Retinal pigment epithelial cell (primary cell): Measurements from ENCODE around the gene COL4A3.
"Not testable (repeated sequence)": the region's sequence is repeated elsewhere in the genome, so short reads cannot be mapped to it uniquely, and the experiment has no call there.

Experiments used
- DNase-seq: peaks from one replicate; pipeline ENCODE4 v3.0.0-alpha.2; 2010; ENCODE audit warnings: low read depth
- H3K4me3 ChIP-seq: 2 replicates; pipeline ENCODE4 v1.5.1; 2011; ENCODE audit warnings: mild to moderate bottlenecking, low read length, control low read depth, moderate library complexity
- TF ChIP-seq, protein P1 (sequence below): conservative IDR thresholded peaks from 2 replicates; pipeline ENCODE4 v1.5.1; 2011; ENCODE audit warnings: low read depth, low read length, control low read depth, inconsistent platforms

COL4A3 gene

DNA sequence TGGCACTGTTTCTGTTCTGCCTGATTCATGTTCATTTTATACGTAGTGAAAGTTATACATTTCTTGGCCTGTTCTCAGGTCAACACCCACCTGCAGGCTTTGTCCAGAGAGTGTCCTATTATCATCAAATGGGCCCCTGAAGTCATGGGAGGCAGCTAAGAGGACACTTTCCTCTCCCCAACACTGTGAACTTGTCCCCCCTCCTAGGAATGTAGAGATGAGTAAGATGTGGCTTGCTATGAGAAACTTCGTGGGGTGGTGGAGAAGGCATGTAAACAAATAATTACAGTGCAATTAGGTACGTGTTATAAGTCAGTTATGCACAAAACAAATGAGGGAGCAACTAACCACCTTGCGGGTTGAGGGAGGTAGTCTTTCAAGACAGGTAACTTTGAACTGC, 57.9 kb downstream of the COL4A3 start:
- DNase-seq = no peak
- no peak overlapping the region for H3K4me3 ChIP-seq

DNA sequence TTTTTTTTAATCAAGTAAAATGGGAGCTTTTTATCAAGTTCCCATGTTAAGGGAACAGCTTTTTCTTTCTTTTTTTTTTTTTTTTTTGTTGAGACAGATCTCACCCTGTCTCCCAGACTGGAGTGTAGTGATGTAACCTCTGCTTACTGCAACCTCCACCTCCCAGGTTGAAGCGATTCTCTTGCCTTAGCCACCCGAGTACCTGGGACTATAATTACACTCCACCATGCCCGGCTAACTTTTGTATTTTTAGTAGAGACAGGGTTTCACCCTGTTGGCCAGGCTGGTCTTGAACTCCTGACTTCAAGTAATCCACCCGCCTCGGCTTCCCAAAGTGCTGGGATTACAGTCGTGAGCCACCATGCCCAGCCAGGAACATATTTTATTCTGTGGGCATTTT, 61.2 kb downstream of the COL4A3 start:
- not testable (repeated sequence) for DNase-seq, H3K4me3 ChIP-seq

More for the DNA sequence above, 57.9 kb downstream of the COL4A3 start:
- TF ChIP-seq, protein P1, sequence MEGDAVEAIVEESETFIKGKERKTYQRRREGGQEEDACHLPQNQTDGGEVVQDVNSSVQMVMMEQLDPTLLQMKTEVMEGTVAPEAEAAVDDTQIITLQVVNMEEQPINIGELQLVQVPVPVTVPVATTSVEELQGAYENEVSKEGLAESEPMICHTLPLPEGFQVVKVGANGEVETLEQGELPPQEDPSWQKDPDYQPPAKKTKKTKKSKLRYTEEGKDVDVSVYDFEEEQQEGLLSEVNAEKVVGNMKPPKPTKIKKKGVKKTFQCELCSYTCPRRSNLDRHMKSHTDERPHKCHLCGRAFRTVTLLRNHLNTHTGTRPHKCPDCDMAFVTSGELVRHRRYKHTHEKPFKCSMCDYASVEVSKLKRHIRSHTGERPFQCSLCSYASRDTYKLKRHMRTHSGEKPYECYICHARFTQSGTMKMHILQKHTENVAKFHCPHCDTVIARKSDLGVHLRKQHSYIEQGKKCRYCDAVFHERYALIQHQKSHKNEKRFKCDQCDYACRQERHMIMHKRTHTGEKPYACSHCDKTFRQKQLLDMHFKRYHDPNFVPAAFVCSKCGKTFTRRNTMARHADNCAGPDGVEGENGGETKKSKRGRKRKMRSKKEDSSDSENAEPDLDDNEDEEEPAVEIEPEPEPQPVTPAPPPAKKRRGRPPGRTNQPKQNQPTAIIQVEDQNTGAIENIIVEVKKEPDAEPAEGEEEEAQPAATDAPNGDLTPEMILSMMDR = no peak

DNA sequence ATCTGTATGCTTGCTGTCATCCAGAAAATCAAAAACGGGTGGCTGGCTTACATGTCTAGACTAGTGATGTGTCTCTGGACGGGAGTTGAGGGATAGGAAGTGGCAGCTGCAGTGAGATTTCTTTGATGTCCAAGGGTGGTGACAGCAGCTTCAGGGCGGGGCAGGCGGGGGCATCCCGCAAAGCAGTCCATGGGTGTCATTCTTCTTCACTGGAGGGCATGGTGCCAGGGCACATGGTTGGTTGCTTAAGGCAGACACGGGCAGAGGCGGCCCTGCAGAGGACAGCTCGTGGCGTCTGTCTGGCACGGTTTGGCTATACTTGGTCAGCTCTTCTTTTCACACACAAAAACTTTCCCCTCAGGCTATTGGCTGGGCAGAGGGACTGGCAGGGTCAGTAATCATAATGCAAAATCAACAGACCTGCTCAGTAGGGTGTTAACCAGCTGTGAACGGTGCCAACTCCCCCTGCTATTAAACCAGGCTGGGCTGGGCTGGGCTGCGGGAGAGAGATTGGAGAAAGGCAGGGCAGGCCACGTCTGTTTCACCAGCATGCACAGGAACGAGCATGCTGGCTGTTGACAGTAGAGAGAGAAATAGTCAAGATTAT, 63.7 kb downstream of the COL4A3 start:
- TF ChIP-seq, protein P1 = no peak
- DNase-seq = no peak
- H3K4me3 ChIP-seq = no peak overlapping the region

DNA sequence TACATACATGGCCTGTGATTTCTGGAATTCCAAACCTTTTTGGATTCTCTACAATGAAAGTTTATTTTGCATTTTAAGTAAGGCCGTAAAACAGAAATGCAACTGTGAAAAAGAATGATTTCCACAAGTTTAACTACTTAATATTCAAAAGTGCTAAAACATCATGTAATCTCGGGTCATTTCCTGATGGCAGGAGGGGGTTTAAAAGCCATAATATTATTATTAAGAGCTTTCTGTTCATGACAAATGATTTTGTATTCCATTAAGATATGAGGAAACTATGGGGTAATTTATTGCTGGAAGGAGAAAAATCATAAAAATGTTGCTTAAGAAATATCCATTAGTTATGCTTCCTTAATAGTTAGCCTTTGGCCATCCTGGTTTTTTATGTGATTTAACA, 65.7 kb downstream of the COL4A3 start:
- H3K4me3 ChIP-seq = no peak overlapping the region

DNA sequence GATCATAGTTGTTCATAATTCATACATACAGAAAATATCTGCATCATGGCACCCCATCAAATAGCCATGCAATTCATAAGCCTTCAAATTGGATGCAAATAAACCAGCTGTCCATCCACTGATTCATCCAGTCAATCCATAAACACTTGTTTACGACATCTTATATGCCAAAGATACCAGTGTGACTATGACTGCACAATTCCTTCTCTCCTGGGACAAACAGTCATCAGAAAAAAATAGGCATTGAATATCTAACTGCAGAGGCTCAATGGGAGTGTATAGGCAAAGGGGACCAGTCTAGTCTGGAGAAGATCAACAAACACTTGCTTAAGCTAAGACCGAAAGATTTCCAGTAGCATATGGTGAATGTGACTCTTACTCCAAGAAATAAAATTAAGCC, 70.0 kb downstream of the COL4A3 start:
- TF ChIP-seq, protein P1 = no peak
- DNase-seq = no peak
- no peak overlapping the region for H3K4me3 ChIP-seq

More for the DNA sequence above, 65.7 kb downstream of the COL4A3 start:
- TF ChIP-seq, protein P1 = no peak
- no peak for DNase-seq

DNA sequence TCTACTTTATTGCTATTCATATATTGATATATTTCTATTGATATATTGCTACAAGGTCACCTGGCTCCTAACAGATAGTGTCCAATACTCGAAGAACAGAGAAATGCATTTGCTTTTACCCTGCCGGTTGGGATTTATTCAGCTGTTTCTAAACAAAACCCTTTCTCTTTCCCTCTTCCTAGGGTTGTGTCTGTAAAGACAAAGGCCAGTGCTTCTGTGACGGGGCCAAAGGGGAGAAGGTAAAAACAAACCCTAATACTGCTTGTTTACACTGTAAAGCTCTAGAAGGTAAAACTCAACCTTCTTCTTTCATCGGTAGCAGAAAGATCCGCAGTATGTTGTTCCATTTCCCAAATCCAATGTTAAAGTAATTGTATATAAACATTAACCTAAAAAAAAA, 73.4 kb downstream of the COL4A3 start:
- H3K4me3 ChIP-seq = no peak overlapping the region
- DNase-seq = no peak
- TF ChIP-seq, protein P1 = no peak

DNA sequence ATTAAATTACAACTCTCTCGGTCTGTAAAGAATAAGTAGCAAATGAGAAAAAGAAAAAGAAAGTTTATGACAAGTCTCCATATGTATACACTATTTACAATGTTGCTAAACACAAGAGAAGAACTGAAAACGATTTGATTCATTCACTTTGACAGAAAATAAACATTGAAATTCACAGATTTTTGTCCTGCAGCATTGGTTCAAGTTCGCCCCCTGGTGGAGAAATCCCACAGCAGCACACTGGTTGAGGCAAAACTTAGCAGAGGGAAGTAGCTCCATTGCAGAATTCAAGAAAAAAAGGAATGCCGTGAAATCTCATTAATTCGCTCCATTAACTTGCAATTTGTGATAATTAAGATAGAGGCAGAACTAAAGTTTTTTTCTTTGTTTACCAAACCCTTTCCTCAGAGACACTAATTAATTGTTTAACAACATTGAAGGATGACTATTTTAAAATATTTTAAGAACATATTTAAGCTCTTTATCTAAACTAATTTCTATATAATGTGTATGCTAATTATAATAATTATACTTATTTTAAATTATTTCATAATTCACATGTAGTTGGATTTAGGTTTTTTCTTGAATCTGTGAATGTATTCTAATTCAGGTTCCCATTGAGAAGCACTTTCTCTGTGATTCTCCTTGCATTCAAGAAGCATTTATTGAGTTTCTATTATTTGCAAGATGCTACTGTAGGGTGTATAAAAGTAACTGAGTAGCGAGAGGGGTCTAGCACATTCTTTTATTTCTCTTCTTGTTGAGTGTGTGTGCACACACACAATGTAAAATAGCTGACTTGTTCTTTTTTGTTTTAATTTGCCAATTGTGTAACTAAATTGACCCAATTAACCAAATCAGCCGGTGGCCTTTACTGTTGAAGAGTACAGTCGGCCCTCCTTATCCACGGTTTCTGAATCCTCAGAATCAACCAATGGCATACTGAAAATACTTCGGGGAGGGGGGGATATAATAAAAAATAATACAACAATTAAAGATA, 74.1 kb downstream of the COL4A3 start:
- DNase-seq = peak; percentile 31
- H3K4me3 ChIP-seq = no peak overlapping the region
- TF ChIP-seq, protein P1 = peak; percentile 97
